IMR-90 (cell line): Measurements from ENCODE around the gene SORCS1. TPM values are rescaled to one million over a fixed set of nuclear protein-coding genes. Genes with fewer than 3 reads are reported as not detected.

Experiments used
- ATAC-seq: fragments of 200-7000 bp; cut with Tn5 transposase; 2 replicates; pipeline ENCODE4 v1.9.1; 2020; ENCODE audit warnings: low read depth, mild to moderate bottlenecking, moderate library complexity
- BruUV-seq: library from RNA; stranded (reverse); fragments of 400-500 nt; replicated peaks from 2 replicates; lab custom pipeline; 2021; lab: Mats Ljungman, UMichigan
- CTCF ChIA-PET: fragments of 300-600 bp; formaldehyde crosslinking; extraction: SDS; loops from one replicate; lab custom pipeline; 2021; ENCODE audit warnings: antibody characterized with exemption; lab: Yijun Ruan, JAX
- POLR2A ChIA-PET: fragments of 300-600 bp; sonication (Branson Sonifier 250); formaldehyde crosslinking; loops from one replicate; lab custom pipeline; 2022; ENCODE audit warnings: antibody characterized with exemption; ENCODE audit not compliant: unreplicated experiment; lab: Charles Lee
- DNase-seq: peaks from one replicate; pipeline ENCODE4 v3.0.0; 2013
- H2AFZ ChIP-seq: replicated peaks from 2 replicates; pipeline ENCODE3; 2013; ENCODE audit warnings: low read length, mild to moderate bottlenecking; ENCODE audit not compliant: poor library complexity
- H2AK5ac ChIP-seq: 2 replicates; pipeline ENCODE4 v1.6.1; 2013; ENCODE audit warnings: low read depth, low read length, inconsistent platforms
- H2AK9ac ChIP-seq: replicated peaks from 2 replicates; pipeline ENCODE3; 2013; ENCODE audit warnings: mild to moderate bottlenecking, low read depth, low read length, moderate library complexity; ENCODE audit not compliant: poor library complexity
- H2BK120ac ChIP-seq: 2 replicates; pipeline ENCODE4 v1.6.1; 2013; ENCODE audit warnings: low read depth, low read length, inconsistent platforms
- H2BK15ac ChIP-seq: 3 replicates; pipeline ENCODE4 v1.6.1; 2013; ENCODE audit warnings: low read depth, low read length, inconsistent platforms
- H2BK20ac ChIP-seq: 2 replicates; pipeline ENCODE4 v1.6.1; 2013; ENCODE audit warnings: low read depth, mild to moderate bottlenecking, inconsistent platforms, low read length, moderate library complexity
- H2BK5ac ChIP-seq: 2 replicates; pipeline ENCODE4 v1.6.1; 2013; ENCODE audit warnings: mild to moderate bottlenecking, low read depth, low read length, inconsistent platforms; ENCODE audit not compliant: poor library complexity, severe bottlenecking
- H3K14ac ChIP-seq: replicated peaks from 2 replicates; pipeline ENCODE4 v1.6.1; 2013; ENCODE audit warnings: low read depth, low read length, inconsistent platforms
- H3K18ac ChIP-seq: 2 replicates; pipeline ENCODE4 v1.6.1; 2013; ENCODE audit warnings: low read depth, low read length, control low read depth
- H3K23ac ChIP-seq: 2 replicates; pipeline ENCODE4 v1.6.1; 2013; ENCODE audit warnings: low read depth, low read length, inconsistent platforms
- H3K27ac ChIP-seq: 2 replicates; pipeline ENCODE4 v1.5.1; 2013; ENCODE audit warnings: mild to moderate bottlenecking, control low read depth, low read length; ENCODE audit not compliant: insufficient read depth
- H3K27me3 ChIP-seq: 2 replicates; pipeline ENCODE4 v1.6.1; 2013; ENCODE audit warnings: low read length; ENCODE audit not compliant: control insufficient read depth, insufficient read depth
- H3K36me3 ChIP-seq: 2 replicates; pipeline ENCODE4 v1.6.1; 2013; ENCODE audit warnings: low read length, mixed read lengths; ENCODE audit not compliant: control insufficient read depth, insufficient read depth
- H3K4ac ChIP-seq: 2 replicates; pipeline ENCODE4 v1.6.1; 2013; ENCODE audit warnings: low read depth, low read length, inconsistent platforms
- H3K4me1 ChIP-seq: 2 replicates; pipeline ENCODE4 v1.6.1; 2013; ENCODE audit warnings: low read length, mixed read lengths; ENCODE audit not compliant: control insufficient read depth, insufficient read depth
- H3K4me2 ChIP-seq: 2 replicates; pipeline ENCODE4 v1.6.1; 2013; ENCODE audit warnings: low read depth, mild to moderate bottlenecking, control low read depth, low read length, moderate library complexity
- H3K4me3 ChIP-seq: 2 replicates; pipeline ENCODE4 v1.5.1; 2013; ENCODE audit warnings: low read depth, mild to moderate bottlenecking, control low read depth, low read length, moderate library complexity; ENCODE audit not compliant: insufficient read depth
- H3K56ac ChIP-seq: 2 replicates; pipeline ENCODE4 v1.6.1; 2013; ENCODE audit warnings: low read length, inconsistent platforms; ENCODE audit not compliant: insufficient read depth; ENCODE audit errors: extremely low read depth
- H3K79me1 ChIP-seq, 2 experiments: 2 replicates each; pipeline ENCODE4 v1.6.1; 2013; ENCODE audit warnings: low read length in 2 of 2, inconsistent platforms in 1 of 2, low read depth in 1 of 2
- H3K9ac ChIP-seq: 2 replicates; pipeline ENCODE4 v1.6.1; 2013; ENCODE audit warnings: low read depth, low read length, control low read depth
- H3K9me1 ChIP-seq: 2 replicates; pipeline ENCODE4 v1.6.1; 2013; ENCODE audit warnings: low read length, inconsistent platforms; ENCODE audit not compliant: insufficient read depth
- H3K9me3 ChIP-seq: 2 replicates; pipeline ENCODE4 v1.6.1; 2013; ENCODE audit warnings: low read length; ENCODE audit not compliant: control insufficient read depth, insufficient read depth
- H4K20me1 ChIP-seq: 2 replicates; pipeline ENCODE4 v1.6.1; 2013; ENCODE audit warnings: low read length, inconsistent platforms; ENCODE audit not compliant: insufficient read depth
- H4K5ac ChIP-seq: 2 replicates; pipeline ENCODE4 v1.6.1; 2013; ENCODE audit warnings: mild to moderate bottlenecking, low read depth, low read length, control low read depth
- H4K8ac ChIP-seq, 2 experiments: 2 replicates each; pipeline ENCODE4 v1.6.1; 2013; ENCODE audit warnings: low read depth in 2 of 2, low read length in 2 of 2, control low read depth in 1 of 2, inconsistent platforms in 1 of 2
- H4K91ac ChIP-seq: 2 replicates; pipeline ENCODE4 v1.6.1; 2013; ENCODE audit warnings: low read depth, low read length, inconsistent platforms; ENCODE audit not compliant: insufficient read depth
- BHLHE40 ChIP-seq: fragments of 150-350 bp; IDR thresholded peaks from 2 replicates; pipeline ENCODE4 v1.6.1; 2016; ENCODE audit warnings: mild to moderate bottlenecking, low read depth, low read length
- CEBPB ChIP-seq: IDR thresholded peaks from 2 replicates; pipeline ENCODE4 v1.6.1; 2012; ENCODE audit warnings: low read depth, low read length, improper control_type of control experiment
- CHD1 ChIP-seq: IDR thresholded peaks from 2 replicates; pipeline ENCODE4 v1.6.1; 2012; ENCODE audit warnings: low read depth, low read length, improper control_type of control experiment
- CTCF ChIP-seq: conservative IDR thresholded peaks from 2 replicates; pipeline ENCODE4 v1.5.1; 2012; ENCODE audit warnings: mild to moderate bottlenecking, low read depth, low read length, improper control_type of control experiment
- ELK1 ChIP-seq: fragments of 150-350 bp; IDR thresholded peaks from 2 replicates; pipeline ENCODE4 v1.6.1; 2016; ENCODE audit warnings: low read depth, mild to moderate bottlenecking, low read length, moderate library complexity, borderline replicate concordance
- FOS ChIP-seq: fragments of 150-350 bp; IDR thresholded peaks from 2 replicates; pipeline ENCODE4 v1.6.1; 2016; ENCODE audit warnings: low read depth, low read length
- MAFK ChIP-seq: IDR thresholded peaks from 2 replicates; pipeline ENCODE4 v1.6.1; 2012; ENCODE audit warnings: low read depth, low read length, improper control_type of control experiment
- MAZ ChIP-seq: IDR thresholded peaks from 2 replicates; pipeline ENCODE4 v1.6.1; 2012; ENCODE audit warnings: low read depth, mild to moderate bottlenecking, low read length, improper control_type of control experiment, moderate library complexity, borderline replicate concordance
- MXI1 ChIP-seq: IDR thresholded peaks from 2 replicates; pipeline ENCODE4 v1.6.1; 2012; ENCODE audit warnings: low read depth, mild to moderate bottlenecking, low read length, moderate library complexity, borderline replicate concordance
- NFE2L2 ChIP-seq: fragments of 150-350 bp; IDR thresholded peaks from 2 replicates; pipeline ENCODE4 v1.6.1; 2016; ENCODE audit warnings: low read depth, mild to moderate bottlenecking, low read length
- POLR2A ChIP-seq: IDR thresholded peaks from 2 replicates; pipeline ENCODE4 v1.6.1; 2012; ENCODE audit warnings: mild to moderate bottlenecking, low read depth, low read length
- RCOR1 ChIP-seq: IDR thresholded peaks from 2 replicates; pipeline ENCODE4 v1.6.1; 2012; ENCODE audit warnings: mild to moderate bottlenecking, low read length, improper control_type of control experiment; ENCODE audit not compliant: insufficient replicate concordance
- RFX5 ChIP-seq: IDR thresholded peaks from 2 replicates; pipeline ENCODE4 v1.8.0; 2012; ENCODE audit warnings: low read depth, mild to moderate bottlenecking, low read length, moderate library complexity
- USF2 ChIP-seq: fragments of 150-350 bp; IDR thresholded peaks from 2 replicates; pipeline ENCODE4 v1.6.1; 2017; ENCODE audit warnings: mild to moderate bottlenecking, antibody characterized with exemption, low read length, low read depth
- WGBS, 2 experiments: methylation state at CpG; one replicate each; pipeline versions ENCODE4 v1.1.5 to v1.1.7; 2013; ENCODE audit warnings: missing lambda C conversion rate in 2 of 2; ENCODE audit not compliant: insufficient read length in 1 of 2; ENCODE audit errors: extremely low coverage in 2 of 2; 5-methylcytosine and 5-hydroxymethylcytosine counted together
- dilution Hi-C: fragments of 300-500 bp; cut with HindIII; formaldehyde crosslinking; loops from one replicate; pipeline ENCODE4 v1.14.3; 2018; ENCODE audit warnings: low sequenced_read_pairs; ENCODE audit not compliant: unreplicated experiment
- in situ Hi-C: fragments of 300-500 bp; cut with MboI; formaldehyde crosslinking; loops from 3 replicates; pipeline ENCODE4 v1.14.3; 2019; ENCODE audit warnings: low sequenced_read_pairs, inconsistent platforms, mixed read lengths
- intact Hi-C: fragments of 100-400 bp; cut with micrococcal nuclease; formaldehyde crosslinking; loops from 2 replicates; pipeline ENCODE4 v1.10.0; 2022
- polyA plus RNA-seq, 3 experiments: library from polyadenylated mRNA; depleted of rRNA; stranded (reverse); fragments of >200 nt; gene quantifications; 2 replicates each; pipeline ENCODE4 v1.2.3, GENCODE V29; 2012; ENCODE audit warnings: low replicate concordance in 1 of 3
- total RNA-seq: library from RNA; depleted of rRNA; stranded (reverse); fragments of >200 nt; gene quantifications from 2 replicates; pipeline ENCODE4 v1.2.3, GENCODE V29; 2012

Gene SORCS1
- total and polyA plus RNA-seq, 2 of the 4 experiments (the other 2 are of a cell fraction), result under 0.01 TPM; not detected in 1

- H3K4ac ChIP-seq, result no peak overlapping the region
- H3K79me1 ChIP-seq, result no peaks in the 10 kb centered on the region
- no peak overlapping the region for H2BK20ac ChIP-seq
- ChIA-PET POLR2A (no interaction called here), CTCF (no interaction called here)
- no peaks in the 10 kb centered on the region for H3K4me1 ChIP-seq
- 0 out of 2 replicates have a peak, but pooled peaks cover 1% of the 10 kb centered on the region for H3K9me3 ChIP-seq
- in situ Hi-C loops (no loop called here), dilution Hi-C loops (no loop called here), intact Hi-C loops (no loop called here)
- no peak for DNase-seq
- H4K8ac ChIP-seq, result no peak overlapping the region
- H3K4me3 ChIP-seq, result no peak overlapping the region
- no peak overlapping the region for H3K9ac ChIP-seq
- H3K56ac ChIP-seq, result no peak overlapping the region
- H3K27me3 ChIP-seq, result no peaks in the 10 kb centered on the region
- H3K23ac ChIP-seq, result no peak overlapping the region
- no peaks in the 10 kb centered on the region for H3K36me3 ChIP-seq
- H2BK15ac ChIP-seq, result no peak overlapping the region
- H4K91ac ChIP-seq, result no peak overlapping the region
- no peaks in the 10 kb centered on the region for H3K9me1 ChIP-seq
- H3K27ac ChIP-seq, result no peak overlapping the region
- ATAC-seq, result no peak
- H2BK5ac ChIP-seq, result no peak overlapping the region
- WGBS, 2 experiments, result 80% methylated on average over 1 of the region's 2 CpGs; no CpG with 5 or more reads in 1 of the 2 experiments
- H2AK5ac ChIP-seq, result no peak overlapping the region
- no peak overlapping the region for H3K18ac ChIP-seq
- H3K14ac ChIP-seq, result no peak overlapping the region
- TF ChIP-seq MAZ, result no peak
- TF ChIP-seq CEBPB, result no peak
- TF ChIP-seq RFX5, result no peak
- TF ChIP-seq USF2, result no peak
- no peak for TF ChIP-seq FOS
- TF ChIP-seq NFE2L2, result no peak
- TF ChIP-seq MAFK, result no peak
- no peak for TF ChIP-seq CHD1
- no peak for TF ChIP-seq ELK1
- no peak for TF ChIP-seq POLR2A
- TF ChIP-seq BHLHE40, result no peak
- no peak for TF ChIP-seq MXI1
- no peak for TF ChIP-seq CTCF
- no peak for TF ChIP-seq RCOR1
- H3K4me2 ChIP-seq, result no peak overlapping the region
- no peak overlapping the region for H4K5ac ChIP-seq
- no TSS peak for BruUV-seq
- H2AK9ac ChIP-seq, result no peak overlapping the region
- H2AFZ ChIP-seq, result no peak overlapping the region
- H2BK120ac ChIP-seq, result no peak overlapping the region
- H4K20me1 ChIP-seq, result no peaks in the 10 kb centered on the region
Observed at GRCh38 chr10:106720683-106721082, 443.8 kb downstream of the SORCS1 start.
